HepG2 (cell line): Measurements from ENCODE around the gene MESD. TPM values are rescaled to one million over a fixed set of nuclear protein-coding genes. Genes with fewer than 3 reads are reported as not detected.

Experiments used
- DNMT1 ChIP-seq: sonication (generic); formaldehyde crosslinking; IDR thresholded peaks from 2 replicates; pipeline ENCODE4 v1.5.1; 2020; ENCODE audit warnings: mild to moderate bottlenecking, missing genetic modification reagents
- DZIP1 ChIP-seq: sonication (generic); formaldehyde crosslinking; IDR thresholded peaks from 2 replicates; pipeline ENCODE4 v1.5.0; 2020; ENCODE audit warnings: mild to moderate bottlenecking, missing genetic modification reagents
- ELF3 ChIP-seq: IDR thresholded peaks from 2 replicates; pipeline ENCODE4 v1.6.1; 2016; ENCODE audit warnings: missing genetic modification reagents, missing compliant biosample characterization
- GZF1 ChIP-seq: sonication (generic); formaldehyde crosslinking; IDR thresholded peaks from 2 replicates; pipeline ENCODE4 v1.5.1; 2020; ENCODE audit warnings: mild to moderate bottlenecking, missing genetic modification reagents
- HHEX ChIP-seq: IDR thresholded peaks from 2 replicates; pipeline ENCODE4 v1.6.1; 2016; ENCODE audit warnings: control low read depth
- HIVEP1 ChIP-seq: sonication (generic); formaldehyde crosslinking; IDR thresholded peaks from 2 replicates; pipeline ENCODE4 v1.4.0; 2020; ENCODE audit warnings: mild to moderate bottlenecking, missing genetic modification reagents
- HOXA9 ChIP-seq: sonication (generic); formaldehyde crosslinking; IDR thresholded peaks from 2 replicates; pipeline ENCODE4 v1.8.1; 2022; ENCODE audit warnings: missing genetic modification reagents, mild to moderate bottlenecking, moderate library complexity, borderline replicate concordance
- ISL2 ChIP-seq: sonication (generic); formaldehyde crosslinking; IDR thresholded peaks from 2 replicates; pipeline ENCODE4 v1.5.0; 2020; ENCODE audit warnings: missing genetic modification reagents
- JUND ChIP-seq: sonication (generic); formaldehyde crosslinking; IDR thresholded peaks from 2 replicates; pipeline ENCODE4 v1.8.0; 2022; ENCODE audit warnings: mild to moderate bottlenecking, missing genetic modification reagents
- MATR3 ChIP-seq: sonication (generic); formaldehyde crosslinking; IDR thresholded peaks from 2 replicates; pipeline ENCODE4 v1.4.0; 2020; ENCODE audit warnings: missing genetic modification reagents
- NFYB ChIP-seq: sonication (generic); formaldehyde crosslinking; IDR thresholded peaks from 2 replicates; pipeline ENCODE4 v1.4.0; 2020; ENCODE audit warnings: missing genetic modification reagents
- NKX3-1 ChIP-seq: sonication (generic); formaldehyde crosslinking; IDR thresholded peaks from 2 replicates; pipeline ENCODE4 v1.5.0; 2020; ENCODE audit warnings: missing genetic modification reagents
- PTBP1 ChIP-seq: fragments of 200-400 bp; formaldehyde crosslinking; IDR thresholded peaks from 2 replicates; pipeline ENCODE4 v1.6.1; 2018; ENCODE audit warnings: low read length, low read depth; ENCODE audit not compliant: poor library complexity, severe bottlenecking
- REXO4 ChIP-seq: sonication (generic); formaldehyde crosslinking; IDR thresholded peaks from 2 replicates; pipeline ENCODE4 v1.8.0; 2022; ENCODE audit warnings: missing genetic modification reagents, mild to moderate bottlenecking, borderline replicate concordance
- SIX1 ChIP-seq: sonication (generic); formaldehyde crosslinking; IDR thresholded peaks from 2 replicates; pipeline ENCODE4 v1.4.0; 2020; ENCODE audit warnings: missing genetic modification reagents, borderline replicate concordance
- SP1 ChIP-seq, 2 experiments: fragments of 450-650 bp in 1 of 2; sonication (generic) in 1 of 2; formaldehyde crosslinking in 1 of 2; IDR thresholded peaks; 2 replicates each; pipeline versions ENCODE4 v1.4.0 to v1.6.1; 2016 to 2020; ENCODE audit warnings: missing genetic modification reagents in 1 of 2
- TERF1 ChIP-seq: sonication (generic); formaldehyde crosslinking; IDR thresholded peaks from 2 replicates; pipeline ENCODE4 v1.8.0; 2022; ENCODE audit warnings: mild to moderate bottlenecking, missing genetic modification reagents, moderate library complexity
- ZMYM3 ChIP-seq: sonication (generic); formaldehyde crosslinking; IDR thresholded peaks from 2 replicates; pipeline ENCODE4 v1.5.1; 2020; ENCODE audit warnings: mild to moderate bottlenecking, missing genetic modification reagents
- ZNF230 ChIP-seq: sonication (generic); formaldehyde crosslinking; IDR thresholded peaks from 2 replicates; pipeline ENCODE4 v1.4.0; 2020; ENCODE audit warnings: mild to moderate bottlenecking, missing genetic modification reagents
- ZNF264 ChIP-seq: sonication (generic); formaldehyde crosslinking; IDR thresholded peaks from 2 replicates; pipeline ENCODE4 v1.4.0; 2020; ENCODE audit warnings: missing genetic modification reagents
- ZNF430 ChIP-seq: sonication (generic); formaldehyde crosslinking; IDR thresholded peaks from 2 replicates; pipeline ENCODE4 v1.9.0; 2021; ENCODE audit warnings: mild to moderate bottlenecking, missing genetic modification reagents
- ZNF431 ChIP-seq: sonication (generic); formaldehyde crosslinking; IDR thresholded peaks from 2 replicates; pipeline ENCODE4 v1.9.0; 2022; ENCODE audit warnings: missing genetic modification reagents, low read depth, mild to moderate bottlenecking, borderline replicate concordance
- ZNF451 ChIP-seq: sonication (generic); formaldehyde crosslinking; IDR thresholded peaks from 2 replicates; pipeline ENCODE4 v1.5.0; 2020; ENCODE audit warnings: mild to moderate bottlenecking, missing genetic modification reagents
- ZNF549 ChIP-seq: sonication (generic); formaldehyde crosslinking; IDR thresholded peaks from 2 replicates; pipeline ENCODE4 v1.5.0; 2020; ENCODE audit warnings: missing genetic modification reagents
- ZNF576 ChIP-seq: sonication (generic); formaldehyde crosslinking; IDR thresholded peaks from 2 replicates; pipeline ENCODE4 v1.4.0; 2020; ENCODE audit warnings: mild to moderate bottlenecking, missing genetic modification reagents
- ZNF710 ChIP-seq: sonication (generic); formaldehyde crosslinking; IDR thresholded peaks from 2 replicates; pipeline ENCODE4 v1.5.0; 2020; ENCODE audit warnings: mild to moderate bottlenecking, missing genetic modification reagents, borderline replicate concordance
- ZSCAN25 ChIP-seq: sonication (generic); formaldehyde crosslinking; IDR thresholded peaks from 2 replicates; pipeline ENCODE4 v1.8.0; 2022; ENCODE audit warnings: mild to moderate bottlenecking, missing genetic modification reagents
- polyA plus RNA-seq, 8 experiments: library from polyadenylated mRNA; depleted of rRNA in 3 of 8; stranded (reverse) in 7 of 8; unstranded in 1 of 8; fragments of >200 nt; fragmentation: Illumina TruSeq in 4 of 8; extraction: Trizol in 4 of 8; gene quantifications; 2 replicates each; pipeline versions ENCODE4 v1.2.1 to v1.2.3, GENCODE V29; 2011 to 2016; ENCODE audit warnings: low read depth in 4 of 8, missing spikeins in 1 of 8, mixed read lengths in 1 of 8; ENCODE audit not compliant: insufficient read depth in 1 of 8
- total RNA-seq, 5 experiments: library from RNA; depleted of rRNA; stranded (reverse); fragments of >200 nt; fragmentation: Illumina TruSeq; extraction: Trizol; gene quantifications; 2 replicates each; pipeline ENCODE4 v1.2.3, GENCODE V29; 2016; ENCODE audit warnings: low read depth in 1 of 5

Gene MESD
- total and polyA plus RNA-seq, 2 of the 13 experiments (the other 11 are each of a cell fraction or from before 2014, with no cell fraction given), result 18.0 to 46.2 TPM

GRCh38 chr15:81000144-81000623 lies 10.6 kb upstream of the MESD start (continued):
- no peak for TF ChIP-seq ZNF576 (CRISPR knock-in tag)
- TF ChIP-seq ZMYM3 (CRISPR knock-in tag), result peak; percentile 52; the same call in 1 of the 2 replicates
- no peak for TF ChIP-seq TERF1 (CRISPR knock-in tag)
- no peak for TF ChIP-seq HOXA9 (CRISPR knock-in tag)
- TF ChIP-seq ZNF451, result no peak
- no peak for TF ChIP-seq ISL2 (CRISPR knock-in tag)
- no peak for TF ChIP-seq ZNF431 (CRISPR knock-in tag)
- no peak for TF ChIP-seq DZIP1
- no peak; the same call in 1 of the 2 replicates for TF ChIP-seq NKX3-1
- no peak for TF ChIP-seq ZNF430 (CRISPR knock-in tag)
- no peak for TF ChIP-seq PTBP1
- TF ChIP-seq NFYB, result no peak
- TF ChIP-seq SP1 (IDR thresholded peaks at IDR 0.05), result no peak
- TF ChIP-seq SP1 (CRISPR knock-in tag; IDR thresholded peaks at IDR 0.05), result no peak
- no peak for TF ChIP-seq ZNF230 (CRISPR knock-in tag)
- no peak for TF ChIP-seq ELF3 (CRISPR knock-in tag)
- no peak for TF ChIP-seq HHEX (CRISPR knock-in tag)
- TF ChIP-seq ZNF549, result no peak
- no peak for TF ChIP-seq JUND (CRISPR knock-in tag)
- TF ChIP-seq HIVEP1, result no peak
- no peak for TF ChIP-seq ZSCAN25 (CRISPR knock-in tag)
- TF ChIP-seq DNMT1 (CRISPR knock-in tag), result no peak
- TF ChIP-seq MATR3 (CRISPR knock-in tag), result no peak
- TF ChIP-seq ZNF710, result 0 out of 2 replicates have a peak, but pooled peaks have one; percentile 22
- TF ChIP-seq GZF1 (CRISPR knock-in tag), result no peak
- 0 out of 2 replicates have a peak, but pooled peaks have one; percentile 17 for TF ChIP-seq ZNF264
- TF ChIP-seq SIX1 (CRISPR knock-in tag), result no peak
- no peak for TF ChIP-seq REXO4
